Measurements from ENCODE around the gene LRRFIP1. TPM values are rescaled to one million over a fixed set of nuclear protein-coding genes. Genes with fewer than 3 reads are reported as not detected.
A peak's percentile ranks its signal among the peaks of the same experiment; 100 is the strongest.

The LRRFIP1 gene
- polyA plus RNA-seq, 1 of the 3 experiments (the other 2 are of a cell fraction): 47.3 TPM

GRCh38 chr2:237732790-237733381 lies 105.5 kb downstream of the LRRFIP1 start:
- POLR2A ChIA-PET: no interaction called here
- no peak for TF ChIP-seq RFX5 (IDR thresholded peaks at IDR 0.05; ENCODE audit: low read length)
- TF ChIP-seq CHD2 (IDR thresholded peaks at IDR 0.05; ENCODE audit: low read length, partially characterized antibody): no peak
- no peak for TF ChIP-seq FOSL2 (IDR thresholded peaks at IDR 0.05; ENCODE audit: borderline replicate concordance, low read depth)
- TF ChIP-seq, protein P1, sequence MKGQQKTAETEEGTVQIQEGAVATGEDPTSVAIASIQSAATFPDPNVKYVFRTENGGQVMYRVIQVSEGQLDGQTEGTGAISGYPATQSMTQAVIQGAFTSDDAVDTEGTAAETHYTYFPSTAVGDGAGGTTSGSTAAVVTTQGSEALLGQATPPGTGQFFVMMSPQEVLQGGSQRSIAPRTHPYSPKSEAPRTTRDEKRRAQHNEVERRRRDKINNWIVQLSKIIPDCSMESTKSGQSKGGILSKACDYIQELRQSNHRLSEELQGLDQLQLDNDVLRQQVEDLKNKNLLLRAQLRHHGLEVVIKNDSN (IDR thresholded peaks at IDR 0.05; ENCODE audit: borderline replicate concordance, low read depth): no peak
- TF ChIP-seq ZBTB33 (IDR thresholded peaks at IDR 0.05; ENCODE audit: borderline replicate concordance, low read depth): no peak
- TF ChIP-seq FOXM1 (IDR thresholded peaks at IDR 0.05; ENCODE audit: low read depth): no peak
- no peak for TF ChIP-seq IRF3 (IDR thresholded peaks at IDR 0.05; ENCODE audit: low read depth, low read length)
- no peak for TF ChIP-seq POLR2AphosphoS5 (IDR thresholded peaks at IDR 0.05; ENCODE audit: low read depth, low read length)
- TF ChIP-seq TAF1 (IDR thresholded peaks at IDR 0.05; ENCODE audit: borderline replicate concordance, low read depth, low read length): no peak
- no peak for TF ChIP-seq EZH2phosphoT487 (IDR thresholded peaks at IDR 0.05; ENCODE audit: borderline replicate concordance, low read depth)
- TF ChIP-seq GABPA (IDR thresholded peaks at IDR 0.05; ENCODE audit: low read depth): no peak
- H3K4me3 ChIP-seq (ENCODE audit: low read depth in 2 of 2, low read length in 1 of 2): no peak overlapping the region
- H3K79me2 ChIP-seq (ENCODE audit: insufficient read depth): peaks cover 96% of the 10 kb centered on the region
- H3K27me3 ChIP-seq (ENCODE audit: insufficient read depth): no peaks in the 10 kb centered on the region
- H3K9me3 ChIP-seq: no peaks in the 10 kb centered on the region
- H3K4me1 ChIP-seq (ENCODE audit: control insufficient read depth in 1 of 2, insufficient read depth in 2 of 2, low read depth in 1 of 2, low read length in 1 of 2): peaks cover 22 to 40% of the 10 kb centered on the region in 2 experiments; a peak in 3 of 4 replicates
- H3K36me3 ChIP-seq (replicated peaks in 1 of 2; ENCODE audit: control insufficient read depth in 1 of 2, insufficient read depth in 2 of 2, low read length in 1 of 2): peaks cover 32 to 37% of the 10 kb centered on the region in 2 experiments
- CTCF ChIA-PET: interaction anchor here (1.0 to 8.4 kb wide), 6 partner anchors 11 to 220 kb away, joined by 3 to 94 read pairs (median 4); no protein-coding TSS in a partner anchor
- no peaks in the 10 kb centered on the region for H3K9me2 ChIP-seq
- no peak overlapping the region for H3K4me2 ChIP-seq
- peaks cover 26% of the 10 kb centered on the region for H4K20me1 ChIP-seq (ENCODE audit: insufficient read depth)
- no peak overlapping the region for H3K9ac ChIP-seq
- WGBS (ENCODE audit: low lambda C conversion rate): 79% methylated on average over 7 of the region's 13 CpGs
- peaks cover 7% of the 10 kb centered on the region for H3F3A ChIP-seq (replicated peaks; ENCODE audit: insufficient read depth)
- peak overlapping the region; percentile 58 to 77; a peak in 3 of 4 replicates for H3K27ac ChIP-seq (ENCODE audit: low read depth in 2 of 2, low read length in 1 of 2)
- no peak overlapping the region for H2AFZ ChIP-seq (ENCODE audit: low read depth)
- DNase-seq: peak; percentile 47

Data from SK-N-SH (cell line).